WI38 (cell line): ENCODE data around the gene MAPK6.

Experiments
- H3K4me3 ChIP-seq: 2 replicates; pipeline ENCODE4 v1.5.1; 2011; ENCODE audit warnings: low read depth, mild to moderate bottlenecking, control low read depth, low read length
- TF ChIP-seq, protein P1 (sequence below): IDR thresholded peaks from 2 replicates; pipeline ENCODE4 v1.5.1; 2012; ENCODE audit warnings: low read depth, mild to moderate bottlenecking, control low read depth, low read length

The MAPK6 gene

GRCh38 chr15:52115598-52116427 lies 96.8 kb downstream of the MAPK6 start:
- TF ChIP-seq, protein P1, sequence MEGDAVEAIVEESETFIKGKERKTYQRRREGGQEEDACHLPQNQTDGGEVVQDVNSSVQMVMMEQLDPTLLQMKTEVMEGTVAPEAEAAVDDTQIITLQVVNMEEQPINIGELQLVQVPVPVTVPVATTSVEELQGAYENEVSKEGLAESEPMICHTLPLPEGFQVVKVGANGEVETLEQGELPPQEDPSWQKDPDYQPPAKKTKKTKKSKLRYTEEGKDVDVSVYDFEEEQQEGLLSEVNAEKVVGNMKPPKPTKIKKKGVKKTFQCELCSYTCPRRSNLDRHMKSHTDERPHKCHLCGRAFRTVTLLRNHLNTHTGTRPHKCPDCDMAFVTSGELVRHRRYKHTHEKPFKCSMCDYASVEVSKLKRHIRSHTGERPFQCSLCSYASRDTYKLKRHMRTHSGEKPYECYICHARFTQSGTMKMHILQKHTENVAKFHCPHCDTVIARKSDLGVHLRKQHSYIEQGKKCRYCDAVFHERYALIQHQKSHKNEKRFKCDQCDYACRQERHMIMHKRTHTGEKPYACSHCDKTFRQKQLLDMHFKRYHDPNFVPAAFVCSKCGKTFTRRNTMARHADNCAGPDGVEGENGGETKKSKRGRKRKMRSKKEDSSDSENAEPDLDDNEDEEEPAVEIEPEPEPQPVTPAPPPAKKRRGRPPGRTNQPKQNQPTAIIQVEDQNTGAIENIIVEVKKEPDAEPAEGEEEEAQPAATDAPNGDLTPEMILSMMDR: no peak
- H3K4me3 ChIP-seq: no peak overlapping the region
